NB4 (cell line): ENCODE measurements around the gene TEX12.

Experiments
- CTCF ChIP-seq: IDR thresholded peaks from one replicate; pipeline ENCODE4 v1.5.1; 2012; ENCODE audit warnings: low read depth, low read length
- MYC ChIP-seq: IDR thresholded peaks from 2 replicates; pipeline ENCODE4 v1.6.1; 2011; ENCODE audit warnings: low read depth, low read length
- POLR2A ChIP-seq: IDR thresholded peaks from 2 replicates; pipeline ENCODE4 v1.6.1; 2011; ENCODE audit warnings: mild to moderate bottlenecking; ENCODE audit not compliant: insufficient read length; ENCODE audit errors: extremely low read depth
- TF ChIP-seq, protein P1 (sequence below): IDR thresholded peaks from 2 replicates; pipeline ENCODE4 v1.6.1; 2011; ENCODE audit warnings: low read depth, low read length

- TF ChIP-seq CTCF (no peak), POLR2A (no peak), MYC (no peak)
- TF ChIP-seq, protein P1, sequence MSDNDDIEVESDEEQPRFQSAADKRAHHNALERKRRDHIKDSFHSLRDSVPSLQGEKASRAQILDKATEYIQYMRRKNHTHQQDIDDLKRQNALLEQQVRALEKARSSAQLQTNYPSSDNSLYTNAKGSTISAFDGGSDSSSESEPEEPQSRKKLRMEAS: no peak
These were observed 6.0 kb downstream of the TEX12 start for GRCh38 chr11:112173152-112173551.
